Measurements from ENCODE around the gene LARP1.
"Not testable (repeated sequence)": the region's sequence is repeated elsewhere in the genome, so short reads cannot be mapped to it uniquely, and the experiment has no call there.

Gene LARP1

DNA sequence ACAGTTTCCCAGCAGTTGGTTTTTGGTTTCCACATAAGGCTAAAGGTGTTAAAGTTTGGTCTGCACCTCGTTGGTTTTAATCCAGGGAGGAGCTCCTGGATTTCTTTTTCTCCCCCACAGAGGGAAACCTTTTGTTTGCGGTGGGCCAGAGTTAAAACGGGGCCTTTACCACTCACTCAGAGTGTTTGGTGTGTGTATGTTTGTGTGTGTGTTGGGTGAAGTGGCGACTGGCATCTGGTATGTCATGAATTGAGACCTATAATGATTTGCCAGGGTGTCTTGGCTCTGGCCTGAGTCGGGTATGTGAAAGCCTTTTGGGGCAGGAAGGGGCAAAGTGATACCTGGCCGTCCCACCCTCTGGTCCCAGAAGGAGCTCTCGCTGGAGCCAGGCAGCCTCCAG, 64.4 kb downstream of the LARP1 start:
- Histone ChIP-seq H2AFZ (ENCODE audit: low read depth, low read length, severe bottlenecking) (no peak overlapping the region), H3K27ac (ENCODE audit: low read depth, low read length) (no peak overlapping the region), H3K9ac (ENCODE audit: low read length) (no peak overlapping the region), H3K9me2 (replicated peaks; ENCODE audit: insufficient read depth, low read length) (no peaks in the 10 kb centered on the region), H3K9me3 (ENCODE audit: insufficient read depth, low read length) (no peaks in the 10 kb centered on the region), H3K79me2 (ENCODE audit: insufficient read depth, low read length) (no peaks in the 10 kb centered on the region; the same call in 1 of the 2 replicates), H3F3A (ENCODE audit: insufficient read depth) (no peaks in the 10 kb centered on the region), H3K4me3 (ENCODE audit: insufficient read depth, low read length, poor library complexity, severe bottlenecking) (no peak overlapping the region), H3K27me3 (ENCODE audit: low read length) (no peaks in the 10 kb centered on the region), H4K20me1 (ENCODE audit: low read depth, low read length) (no peaks in the 10 kb centered on the region), H3K36me3 (ENCODE audit: low read length) (peaks cover 8% of the 10 kb centered on the region; the same call in 1 of the 2 replicates), H3K4me2 (ENCODE audit: low read depth, low read length, poor library complexity, severe bottlenecking) (no peak overlapping the region)
- no peak for TF ChIP-seq EZH2phosphoT487 (conservative IDR thresholded peaks at IDR 0.05; ENCODE audit: low read length)
- TF ChIP-seq, protein P1, sequence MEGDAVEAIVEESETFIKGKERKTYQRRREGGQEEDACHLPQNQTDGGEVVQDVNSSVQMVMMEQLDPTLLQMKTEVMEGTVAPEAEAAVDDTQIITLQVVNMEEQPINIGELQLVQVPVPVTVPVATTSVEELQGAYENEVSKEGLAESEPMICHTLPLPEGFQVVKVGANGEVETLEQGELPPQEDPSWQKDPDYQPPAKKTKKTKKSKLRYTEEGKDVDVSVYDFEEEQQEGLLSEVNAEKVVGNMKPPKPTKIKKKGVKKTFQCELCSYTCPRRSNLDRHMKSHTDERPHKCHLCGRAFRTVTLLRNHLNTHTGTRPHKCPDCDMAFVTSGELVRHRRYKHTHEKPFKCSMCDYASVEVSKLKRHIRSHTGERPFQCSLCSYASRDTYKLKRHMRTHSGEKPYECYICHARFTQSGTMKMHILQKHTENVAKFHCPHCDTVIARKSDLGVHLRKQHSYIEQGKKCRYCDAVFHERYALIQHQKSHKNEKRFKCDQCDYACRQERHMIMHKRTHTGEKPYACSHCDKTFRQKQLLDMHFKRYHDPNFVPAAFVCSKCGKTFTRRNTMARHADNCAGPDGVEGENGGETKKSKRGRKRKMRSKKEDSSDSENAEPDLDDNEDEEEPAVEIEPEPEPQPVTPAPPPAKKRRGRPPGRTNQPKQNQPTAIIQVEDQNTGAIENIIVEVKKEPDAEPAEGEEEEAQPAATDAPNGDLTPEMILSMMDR (IDR thresholded peaks at IDR 0.05; ENCODE audit: insufficient read depth, low read length, poor library complexity, severe bottlenecking) = no peak

- H3K27me3 ChIP-seq (ENCODE audit: low read length) = no peaks in the 10 kb centered on the region
- H3K27ac ChIP-seq (ENCODE audit: low read depth, low read length) = no peak overlapping the region
- TF ChIP-seq, protein P1 (IDR thresholded peaks at IDR 0.05; ENCODE audit: insufficient read depth, low read length, poor library complexity, severe bottlenecking) = no peak
- no peak for TF ChIP-seq EZH2phosphoT487 (conservative IDR thresholded peaks at IDR 0.05; ENCODE audit: low read length)
- H3K36me3 ChIP-seq (ENCODE audit: low read length) = peaks cover 4% of the 10 kb centered on the region; the same call in 1 of the 2 replicates
- H2AFZ ChIP-seq (ENCODE audit: low read depth, low read length, severe bottlenecking) = no peak overlapping the region
- H3K9me2 ChIP-seq (replicated peaks; ENCODE audit: insufficient read depth, low read length) = no peaks in the 10 kb centered on the region
- no peak overlapping the region for H3K9ac ChIP-seq (ENCODE audit: low read length)
- no peak overlapping the region for H3K4me2 ChIP-seq (ENCODE audit: low read depth, low read length, poor library complexity, severe bottlenecking)
- H3K9me3 ChIP-seq (ENCODE audit: insufficient read depth, low read length) = no peaks in the 10 kb centered on the region
- H3K79me2 ChIP-seq (ENCODE audit: insufficient read depth, low read length) = no peaks in the 10 kb centered on the region
- no peak overlapping the region for H3K4me3 ChIP-seq (ENCODE audit: insufficient read depth, low read length, poor library complexity, severe bottlenecking)
- no peaks in the 10 kb centered on the region for H3F3A ChIP-seq (ENCODE audit: insufficient read depth)
- no peaks in the 10 kb centered on the region for H4K20me1 ChIP-seq (ENCODE audit: low read depth, low read length)
These were observed 65.2 kb downstream of the LARP1 start for GRCh38 chr5:154820383-154820782.

DNA sequence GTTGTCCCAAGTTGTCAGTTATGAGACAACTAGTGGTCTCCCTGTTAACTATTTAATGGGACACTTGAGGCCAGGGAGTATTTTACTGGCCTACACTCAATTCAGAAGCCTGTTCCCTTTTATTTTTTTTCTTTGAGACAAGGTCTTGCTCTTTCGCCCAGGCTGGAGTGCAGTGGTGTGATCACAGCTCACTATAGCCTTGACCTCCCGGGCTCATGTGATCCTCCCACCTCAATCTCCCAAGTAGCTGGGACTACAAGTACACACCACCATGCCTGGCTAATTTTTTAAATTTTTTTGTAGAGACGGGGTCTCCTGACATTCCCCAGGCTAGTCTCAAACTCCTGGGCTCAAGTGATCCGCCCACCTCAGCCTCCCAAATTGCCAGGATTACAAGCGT, 67.7 kb downstream of the LARP1 start:
- not testable (repeated sequence) for H2AFZ ChIP-seq (ENCODE audit: low read depth, low read length, severe bottlenecking); H3K27me3 ChIP-seq (ENCODE audit: low read length); H3K9me3 ChIP-seq (ENCODE audit: insufficient read depth, low read length); H3K79me2 ChIP-seq (ENCODE audit: insufficient read depth, low read length); H4K20me1 ChIP-seq (ENCODE audit: low read depth, low read length); H3F3A ChIP-seq (ENCODE audit: insufficient read depth); H3K4me3 ChIP-seq (ENCODE audit: insufficient read depth, low read length, poor library complexity, severe bottlenecking); H3K36me3 ChIP-seq (ENCODE audit: low read length); H3K9ac ChIP-seq (ENCODE audit: low read length); H3K9me2 ChIP-seq (replicated peaks; ENCODE audit: insufficient read depth, low read length); H3K4me2 ChIP-seq (ENCODE audit: low read depth, low read length, poor library complexity, severe bottlenecking); H3K27ac ChIP-seq (ENCODE audit: low read depth, low read length)

DNA sequence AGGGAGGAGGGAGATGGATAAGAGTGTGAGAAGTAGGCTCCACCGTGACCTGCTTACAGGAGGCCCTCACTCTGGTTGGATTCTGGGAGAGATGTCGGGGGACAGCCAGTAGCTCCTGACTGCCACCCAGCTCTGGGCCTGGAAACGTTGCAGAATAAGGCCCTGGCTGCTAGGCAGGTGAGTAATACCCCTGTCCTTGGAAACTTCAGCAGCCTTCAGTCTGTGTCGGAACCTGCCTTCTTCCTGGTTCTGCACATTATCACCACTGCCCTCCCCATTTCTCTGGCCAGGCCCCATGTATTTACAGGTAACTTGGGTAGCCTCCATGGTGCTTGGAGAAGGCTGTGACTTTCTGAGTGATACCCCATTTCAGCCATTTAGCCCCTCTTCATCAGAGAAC, 68.4 kb downstream of the LARP1 start:
- no peak overlapping the region for H3K9ac ChIP-seq (ENCODE audit: low read length)
- H3K9me2 ChIP-seq (replicated peaks; ENCODE audit: insufficient read depth, low read length) = no peaks in the 10 kb centered on the region
- H3K36me3 ChIP-seq (ENCODE audit: low read length) = no peaks in the 10 kb centered on the region
- no peak overlapping the region for H2AFZ ChIP-seq (ENCODE audit: low read depth, low read length, severe bottlenecking)
- H3K27me3 ChIP-seq (ENCODE audit: low read length) = no peaks in the 10 kb centered on the region
- H3K4me2 ChIP-seq (ENCODE audit: low read depth, low read length, poor library complexity, severe bottlenecking) = no peak overlapping the region
- TF ChIP-seq, protein P1 (IDR thresholded peaks at IDR 0.05; ENCODE audit: insufficient read depth, low read length, poor library complexity, severe bottlenecking) = no peak
- no peak for TF ChIP-seq EZH2phosphoT487 (conservative IDR thresholded peaks at IDR 0.05; ENCODE audit: low read length)
- H3K9me3 ChIP-seq (ENCODE audit: insufficient read depth, low read length) = no peaks in the 10 kb centered on the region
- no peak overlapping the region for H3K27ac ChIP-seq (ENCODE audit: low read depth, low read length)
- H3K4me3 ChIP-seq (ENCODE audit: insufficient read depth, low read length, poor library complexity, severe bottlenecking) = no peak overlapping the region
- no peaks in the 10 kb centered on the region for H3F3A ChIP-seq (ENCODE audit: insufficient read depth)
- H4K20me1 ChIP-seq (ENCODE audit: low read depth, low read length) = no peaks in the 10 kb centered on the region
- no peaks in the 10 kb centered on the region for H3K79me2 ChIP-seq (ENCODE audit: insufficient read depth, low read length)
